Measurements from ENCODE around the gene AHRR.

The AHRR gene

GRCh38 chr5:415928-416635 lies 94.6 kb downstream of the AHRR start:
- H3K36me3 ChIP-seq (ENCODE audit: control insufficient read depth, insufficient read depth, low read length) = no peaks in the 10 kb centered on the region
- no peaks in the 10 kb centered on the region for H3K4me1 ChIP-seq
- no peaks in the 10 kb centered on the region for H3K27me3 ChIP-seq (ENCODE audit: control insufficient read depth, insufficient read depth, low read length)
- no peak overlapping the region for H3K9ac ChIP-seq
- no peak overlapping the region for H3K4me3 ChIP-seq (ENCODE audit: low read depth, low read length)
- no peak for TF ChIP-seq CTCF (IDR thresholded peaks at IDR 0.05)
- no peaks in the 10 kb centered on the region for H3K79me2 ChIP-seq
- H3K9me3 ChIP-seq (ENCODE audit: control insufficient read depth, low read length) = no peaks in the 10 kb centered on the region
- H3K27ac ChIP-seq = no peak overlapping the region
- H3K4me2 ChIP-seq (ENCODE audit: low read length) = no peak overlapping the region
- H2AFZ ChIP-seq = no peak overlapping the region

GRCh38 chr5:416636-416960 lies 95.1 kb downstream of the AHRR start:
- H2AFZ ChIP-seq = no peak overlapping the region
- no peak for TF ChIP-seq CTCF (IDR thresholded peaks at IDR 0.05)
- no peaks in the 10 kb centered on the region for H3K36me3 ChIP-seq (ENCODE audit: control insufficient read depth, insufficient read depth, low read length)
- no peaks in the 10 kb centered on the region for H3K9me3 ChIP-seq (ENCODE audit: control insufficient read depth, low read length)
- H3K4me1 ChIP-seq = no peaks in the 10 kb centered on the region
- no peak overlapping the region for H3K27ac ChIP-seq
- no peaks in the 10 kb centered on the region for H3K79me2 ChIP-seq
- no peaks in the 10 kb centered on the region for H3K27me3 ChIP-seq (ENCODE audit: control insufficient read depth, insufficient read depth, low read length)
- no peak overlapping the region for H3K4me2 ChIP-seq (ENCODE audit: low read length)
- no peak overlapping the region for H3K9ac ChIP-seq
- no peak overlapping the region for H3K4me3 ChIP-seq (ENCODE audit: low read depth, low read length)

- Histone ChIP-seq H3K4me2 (ENCODE audit: low read length) (no peak overlapping the region), H3K9me3 (ENCODE audit: control insufficient read depth, low read length) (no peaks in the 10 kb centered on the region), H3K27ac (no peak overlapping the region), H3K4me3 (ENCODE audit: low read depth, low read length) (no peak overlapping the region), H3K36me3 (ENCODE audit: control insufficient read depth, insufficient read depth, low read length) (no peaks in the 10 kb centered on the region), H3K79me2 (no peaks in the 10 kb centered on the region), H3K9ac (no peak overlapping the region), H2AFZ (no peak overlapping the region), H3K4me1 (no peaks in the 10 kb centered on the region), H3K27me3 (ENCODE audit: control insufficient read depth, insufficient read depth, low read length) (no peaks in the 10 kb centered on the region)
- TF ChIP-seq CTCF (IDR thresholded peaks at IDR 0.05) = no peak
These were observed 96.0 kb downstream of the AHRR start for GRCh38 chr5:417301-418161.

GRCh38 chr5:418162-419121 lies 96.9 kb downstream of the AHRR start:
- no peak for TF ChIP-seq CTCF (IDR thresholded peaks at IDR 0.05)
- Histone ChIP-seq H3K79me2 (no peaks in the 10 kb centered on the region), H2AFZ (no peak overlapping the region)

More at GRCh38 chr5:418162-419121, 96.9 kb downstream of the AHRR start:
- no peaks in the 10 kb centered on the region for H3K27me3 ChIP-seq (ENCODE audit: control insufficient read depth, insufficient read depth, low read length)
- H3K4me1 ChIP-seq = no peaks in the 10 kb centered on the region
- no peak overlapping the region for H3K27ac ChIP-seq
- no peak overlapping the region for H3K9ac ChIP-seq
- no peaks in the 10 kb centered on the region for H3K36me3 ChIP-seq (ENCODE audit: control insufficient read depth, insufficient read depth, low read length)
- H3K9me3 ChIP-seq (ENCODE audit: control insufficient read depth, low read length) = no peaks in the 10 kb centered on the region
- no peak overlapping the region for H3K4me2 ChIP-seq (ENCODE audit: low read length)
- no peak overlapping the region for H3K4me3 ChIP-seq (ENCODE audit: low read depth, low read length)
